GM21529 (cell line): ENCODE results near the gene OR1K1.
"Not testable (repeated sequence)": the region's sequence is repeated elsewhere in the genome, so short reads cannot be mapped to it uniquely, and the experiment has no call there.

Experiments
- ATAC-seq: cut with Tn5 transposase; IDR thresholded peaks from one replicate; pipeline ENCODE4 v1.9.1; 2021; ENCODE audit not compliant: unreplicated experiment

The OR1K1 gene

DNA sequence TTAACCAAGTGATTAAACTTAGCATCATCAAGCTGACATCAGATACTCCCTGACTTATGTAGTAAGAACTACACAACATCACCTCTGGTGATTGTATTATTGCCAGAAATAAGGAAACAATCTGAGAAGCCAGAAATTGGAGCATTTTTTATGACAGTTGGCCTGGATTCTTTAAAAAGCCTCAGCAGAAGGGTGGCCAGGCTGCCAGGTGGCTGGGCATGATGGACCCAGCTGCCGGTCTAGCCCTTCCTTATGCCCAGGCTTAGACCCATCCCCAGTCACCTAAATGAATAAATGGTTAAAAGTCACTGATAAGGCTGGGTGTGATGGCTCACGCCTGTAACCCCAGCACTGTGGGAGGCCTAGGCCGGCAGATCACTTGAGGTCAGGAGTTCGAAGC, 12.8 kb downstream of the OR1K1 start:
- ATAC-seq: no peak

DNA sequence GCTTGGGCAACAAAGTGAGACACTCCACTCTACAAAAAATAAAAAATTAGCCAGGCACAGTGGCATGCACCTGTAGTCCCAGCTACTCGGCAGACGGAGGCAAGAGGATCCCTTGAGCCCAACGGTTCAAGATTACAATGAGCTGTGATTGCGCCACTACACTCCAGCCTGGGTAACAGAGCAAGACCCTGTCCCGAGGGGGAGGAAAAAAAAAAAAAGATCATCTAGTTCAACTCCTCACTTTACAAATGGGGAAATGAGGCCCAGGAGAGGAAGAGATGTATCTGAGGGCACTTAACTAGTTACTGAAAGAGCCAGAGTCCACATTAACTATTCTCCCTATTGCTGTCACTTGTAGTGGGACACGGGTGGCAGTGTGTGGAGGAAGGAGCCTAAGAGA, 14.6 kb downstream of the OR1K1 start:
- ATAC-seq: no peak

DNA sequence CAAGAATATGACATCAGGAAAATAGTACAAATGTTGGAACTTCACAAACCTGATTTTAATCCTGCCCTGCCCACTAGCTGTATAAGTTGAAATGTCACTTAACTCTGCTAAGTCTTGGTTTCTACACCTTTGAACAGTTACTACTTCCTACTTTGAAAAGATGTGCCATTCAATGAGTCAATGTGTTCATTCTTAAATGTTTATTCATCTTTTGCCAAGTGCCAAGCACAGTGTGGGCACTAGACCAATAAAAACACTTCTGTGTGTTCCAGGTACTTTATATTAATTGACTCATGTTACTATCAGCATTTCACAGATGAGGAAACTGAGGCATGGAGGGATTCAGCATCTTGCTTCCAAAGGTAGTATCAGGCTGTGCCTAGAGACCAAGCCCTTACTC, 15.6 kb downstream of the OR1K1 start:
- no peak for ATAC-seq

DNA sequence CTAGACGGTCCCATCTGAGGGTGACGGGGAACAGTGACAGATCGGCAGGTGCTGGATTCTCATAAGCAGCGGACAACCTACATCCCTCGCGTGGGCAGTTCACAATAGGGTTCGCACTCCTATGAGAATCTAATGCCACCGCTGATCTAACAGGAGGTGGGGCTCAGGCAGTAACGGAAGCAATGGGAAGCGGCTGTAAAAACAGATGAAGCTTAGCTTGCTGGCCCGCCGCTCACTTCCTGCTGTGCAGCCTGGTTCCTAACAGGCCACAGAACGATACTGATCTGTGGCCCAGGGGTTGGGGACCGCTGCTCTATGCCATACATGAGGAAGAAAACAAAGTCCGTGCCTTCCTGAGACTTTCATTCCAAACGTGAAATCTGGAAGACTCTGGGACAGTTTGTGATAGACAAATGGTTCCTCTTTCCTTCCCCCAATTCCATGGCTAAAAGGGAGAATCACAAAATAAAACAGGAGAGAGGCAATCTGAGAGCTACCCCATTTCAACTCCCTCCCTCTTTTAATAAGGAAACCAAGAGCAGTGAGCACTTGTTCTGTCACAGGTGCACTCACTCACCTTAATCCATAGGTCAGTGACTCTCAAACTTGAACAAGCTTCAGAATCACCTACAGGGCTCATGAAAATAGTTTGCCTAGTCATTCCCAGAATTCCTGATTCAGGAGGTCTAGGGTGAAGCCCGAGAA, 16.4 kb downstream of the OR1K1 start:
- no peak for ATAC-seq

DNA sequence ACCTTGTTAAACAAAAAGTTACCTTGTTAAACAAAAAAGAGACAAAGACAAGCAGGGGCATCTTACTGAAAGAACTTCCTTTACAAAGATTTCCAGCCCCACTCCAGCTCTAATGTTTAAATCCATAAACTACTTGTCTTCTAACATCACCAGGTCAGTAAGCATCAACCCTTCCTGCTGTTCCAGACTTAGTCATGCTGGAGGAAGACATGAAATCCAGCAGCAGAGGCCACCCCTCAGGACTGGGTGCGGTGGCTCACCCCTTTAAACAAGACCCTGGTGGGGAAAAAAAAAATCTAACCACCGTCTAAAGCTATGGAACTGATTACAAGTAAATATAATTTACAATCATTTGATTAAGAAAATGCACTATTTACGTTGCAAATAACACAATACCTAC, 19.4 kb downstream of the OR1K1 start:
- ATAC-seq: no peak

DNA sequence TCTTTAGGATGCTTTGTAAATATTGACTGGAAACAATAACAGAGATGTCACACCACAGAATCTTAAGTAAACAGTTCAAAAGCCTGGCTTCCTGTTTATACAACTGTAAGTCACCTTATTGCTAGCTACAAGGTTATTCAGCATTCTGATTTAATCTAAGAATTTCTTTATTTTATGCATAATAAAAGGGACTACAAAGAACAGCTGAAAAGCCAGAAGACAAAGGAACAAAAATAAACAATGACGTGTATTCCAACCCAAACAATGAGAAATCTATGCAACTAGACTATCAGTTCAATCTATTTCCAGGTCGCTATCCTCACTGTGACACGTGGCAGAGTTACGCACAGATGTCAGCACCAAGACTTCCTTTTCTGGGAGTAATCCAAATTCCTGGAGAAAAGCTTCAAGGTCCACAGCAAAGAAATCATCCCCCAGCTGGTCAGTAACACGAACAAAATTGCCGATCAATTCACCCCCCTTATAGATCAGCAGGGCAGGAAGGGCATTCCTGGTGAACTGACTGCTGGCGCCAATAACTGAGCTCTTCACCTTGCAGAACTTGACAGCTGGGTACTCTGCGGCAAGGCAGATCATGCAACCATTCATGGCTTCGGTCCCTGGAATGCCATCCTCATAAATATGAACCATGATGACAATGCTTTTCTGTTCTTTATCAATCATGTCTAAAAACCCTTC, 20.0 kb downstream of the OR1K1 start:
- ATAC-seq: no peak

DNA sequence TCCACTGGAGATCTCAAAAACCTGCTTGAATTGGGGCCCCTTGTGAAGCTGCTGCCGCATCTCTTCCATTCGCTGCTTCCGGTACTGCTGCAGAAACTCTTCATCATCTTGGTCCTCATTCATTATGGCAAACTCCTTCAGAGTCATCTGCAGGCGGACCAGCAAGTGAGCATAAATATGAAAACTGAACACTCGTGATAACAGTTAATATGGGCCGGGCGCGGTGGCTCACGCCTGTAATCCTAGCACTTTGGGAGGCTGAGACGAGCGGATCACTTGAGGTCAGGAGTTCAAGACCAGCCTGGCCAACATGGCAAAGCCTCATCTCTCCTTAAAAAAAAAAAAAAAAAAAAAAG, 20.5 kb downstream of the OR1K1 start:
- ATAC-seq: no peak

DNA sequence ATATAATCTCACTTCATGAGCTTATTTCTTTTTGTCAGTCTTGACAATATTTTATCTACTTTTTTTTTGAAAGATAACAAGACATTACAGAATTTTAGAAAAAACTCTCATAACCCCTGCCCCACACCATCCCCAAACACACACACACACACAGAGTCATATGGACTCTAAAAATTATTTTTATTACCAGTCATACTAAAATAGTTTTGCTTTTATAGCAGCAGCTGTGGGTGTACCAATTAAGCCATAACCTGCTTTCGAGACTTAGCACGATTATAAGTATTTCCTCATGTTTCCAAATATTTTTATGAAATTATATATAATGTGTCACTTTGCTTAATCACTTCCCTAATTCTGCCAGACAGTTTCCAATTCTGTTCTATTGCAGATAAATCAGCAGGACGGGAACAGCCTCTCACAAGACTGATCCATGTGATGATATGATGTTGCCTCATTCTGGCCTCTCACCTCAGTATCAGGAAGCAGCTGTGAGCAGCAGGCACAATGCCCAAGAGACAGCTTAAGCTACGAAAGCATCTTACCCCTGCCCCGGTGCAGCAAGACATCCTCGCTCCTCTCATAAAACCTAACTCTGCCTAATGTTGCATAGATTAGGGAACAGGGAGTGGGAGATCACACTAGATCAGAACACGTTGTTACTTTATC, 21.5 kb downstream of the OR1K1 start:
- ATAC-seq: no peak

DNA sequence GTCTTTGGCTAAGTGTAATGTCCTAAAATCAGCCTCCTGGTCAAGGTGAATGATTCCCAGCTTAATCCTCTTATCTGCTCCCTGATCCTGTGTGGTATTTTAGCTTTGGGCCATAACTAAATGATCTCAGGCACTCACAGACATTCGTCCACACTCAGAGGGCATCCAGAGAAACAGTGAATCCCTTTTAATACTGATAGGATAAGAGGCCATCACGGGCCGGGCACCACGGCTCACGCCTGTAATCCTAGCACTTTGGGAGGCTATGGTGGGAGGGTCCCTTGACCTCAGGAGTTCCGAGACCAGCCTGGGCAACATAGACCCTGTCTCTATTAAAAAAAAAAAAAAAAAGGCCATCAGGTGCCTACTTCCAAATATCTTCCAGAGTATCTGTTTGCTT, 22.1 kb downstream of the OR1K1 start:
- no peak for ATAC-seq

DNA sequence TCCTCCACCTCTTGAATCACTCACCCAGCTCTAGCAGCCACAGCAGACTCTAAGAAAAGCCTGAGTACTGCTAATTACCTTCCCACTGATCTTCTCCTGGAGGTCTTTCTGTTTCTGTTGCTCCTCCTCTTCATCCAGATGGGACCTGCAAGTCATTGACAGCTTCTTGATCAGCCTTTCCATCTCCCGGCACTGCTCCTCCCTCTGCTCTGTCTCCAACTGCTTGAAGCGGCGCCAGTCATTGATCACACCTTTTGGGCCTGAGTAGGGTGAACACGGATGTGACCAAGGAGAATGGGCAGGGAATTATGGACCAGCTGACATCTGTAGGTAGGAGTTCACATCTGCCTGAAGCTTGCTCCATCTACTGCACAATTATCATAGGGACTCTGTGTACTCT, 23.0 kb downstream of the OR1K1 start:
- ATAC-seq: no peak

DNA sequence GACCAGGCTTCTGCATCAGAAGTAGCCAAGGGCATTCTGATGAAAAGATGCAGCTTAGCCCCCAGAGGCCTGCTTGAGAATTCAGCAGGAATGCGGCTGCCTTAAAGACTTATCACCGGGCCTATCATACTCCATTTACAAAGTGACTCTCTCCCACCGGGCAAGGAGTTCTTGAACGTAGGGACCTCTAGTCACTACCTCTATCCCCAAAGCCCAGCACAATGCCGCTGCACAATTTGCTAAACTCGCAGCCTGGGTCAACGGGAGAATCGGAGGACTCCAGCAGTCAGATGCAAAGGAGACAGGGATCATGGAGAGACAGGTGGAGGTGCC, 27.8 kb downstream of the OR1K1 start:
- ATAC-seq: peak; percentile 18

DNA sequence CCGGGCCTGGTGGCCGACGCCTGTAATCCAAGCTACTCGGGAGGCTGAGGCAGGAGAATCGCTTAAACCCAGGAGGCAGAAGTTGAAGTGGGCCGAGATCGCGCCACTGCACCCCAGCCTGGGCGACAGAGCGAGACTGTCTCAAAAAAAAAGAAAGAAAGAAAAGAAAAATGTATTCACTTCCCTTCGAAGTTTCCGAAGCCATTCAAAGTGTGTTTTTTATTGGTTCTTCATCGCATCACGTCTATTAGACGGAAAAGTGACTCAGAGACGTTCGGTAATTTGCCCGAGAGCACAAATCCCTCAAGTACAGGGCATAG, 29.0 kb downstream of the OR1K1 start:
- not testable (repeated sequence) for ATAC-seq

DNA sequence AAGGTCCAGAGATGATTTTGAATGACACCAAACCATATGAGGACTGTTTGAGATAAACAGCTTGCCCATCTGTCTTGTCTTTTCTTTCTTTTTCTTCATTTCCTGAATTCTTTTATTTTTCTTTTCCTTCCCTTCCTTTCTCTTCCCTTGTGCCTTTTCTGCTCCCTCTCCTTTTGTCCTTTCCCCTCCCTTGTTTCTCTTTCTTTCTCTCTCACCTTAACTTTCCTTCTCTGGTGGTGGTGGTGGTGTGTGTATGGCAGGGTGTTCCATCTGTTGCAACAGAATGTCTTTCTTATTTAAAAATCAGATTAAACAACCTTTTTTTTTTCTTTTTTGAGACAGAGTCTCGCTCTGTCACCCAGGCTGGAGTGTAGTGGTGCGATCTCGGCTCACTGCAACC, 32.3 kb downstream of the OR1K1 start:
- no peak for ATAC-seq

DNA sequence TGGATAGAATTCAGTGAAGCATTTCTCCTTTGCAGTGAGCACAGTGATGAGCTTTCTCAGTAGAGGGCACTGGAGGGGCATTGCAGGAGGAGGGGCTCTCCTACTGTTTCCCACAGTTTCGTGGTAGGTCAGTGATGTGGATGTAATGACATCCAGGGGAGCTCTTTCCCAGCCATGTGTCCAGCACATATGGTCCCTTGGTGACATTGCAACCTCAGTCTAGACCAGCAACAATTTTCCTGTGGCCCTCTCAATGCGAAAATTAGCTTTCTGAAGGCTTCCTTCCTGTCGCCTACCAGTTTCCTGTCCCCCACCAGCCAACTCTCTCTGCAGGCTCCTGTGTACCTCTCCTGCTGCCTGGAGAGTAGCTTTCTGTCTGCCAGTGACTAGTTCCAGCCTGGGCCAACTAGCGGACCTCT, 35.4 kb downstream of the OR1K1 start:
- ATAC-seq: no peak

DNA sequence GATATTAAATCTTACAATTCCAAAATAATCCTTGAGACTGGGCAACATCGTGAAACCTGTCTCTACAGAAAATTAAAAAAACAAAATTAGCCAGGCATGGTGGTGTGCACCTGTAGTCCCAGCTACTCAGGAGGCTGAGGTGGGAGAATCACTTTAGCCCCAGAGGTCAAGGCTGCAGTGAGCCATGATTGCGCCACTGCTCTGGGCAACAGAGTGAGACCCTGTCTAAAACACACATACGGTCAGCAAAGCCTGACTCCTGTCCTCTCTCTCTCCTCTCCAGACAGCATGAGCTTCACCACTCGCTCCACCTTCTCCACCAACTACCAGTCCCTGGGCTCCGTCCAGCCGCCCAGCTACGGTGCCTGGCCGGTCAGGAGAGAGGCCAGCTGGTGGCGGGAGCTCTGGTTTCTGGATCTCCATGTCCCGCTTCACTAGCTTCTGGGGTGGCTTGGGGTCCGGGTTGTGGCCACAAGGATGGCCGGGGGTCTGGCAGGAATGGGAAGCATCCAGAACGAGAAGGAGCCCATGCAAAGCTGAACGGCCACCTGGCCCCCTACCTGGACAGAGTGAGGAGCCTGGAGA, 37.4 kb downstream of the OR1K1 start:
- ATAC-seq: no peak

DNA sequence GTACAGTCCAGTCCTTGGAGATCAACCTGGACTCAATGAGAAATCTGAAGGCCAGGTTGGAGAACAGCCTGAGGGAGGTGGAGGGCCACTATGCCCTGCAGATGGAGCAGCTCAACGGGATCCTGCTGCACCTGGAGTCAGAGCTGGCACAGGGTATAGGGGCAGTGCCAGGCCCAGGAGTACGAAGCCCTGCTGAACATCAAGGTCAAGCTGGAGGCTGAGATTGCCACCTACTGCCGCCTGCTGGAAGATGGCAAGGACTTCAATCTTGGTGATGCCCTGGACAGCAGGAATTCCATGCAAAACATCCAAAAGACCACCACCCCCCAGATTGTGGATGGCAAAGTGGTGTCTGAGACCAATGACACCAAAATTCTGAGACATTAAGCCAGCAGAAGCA, 38.5 kb downstream of the OR1K1 start:
- ATAC-seq: not testable (repeated sequence)

DNA sequence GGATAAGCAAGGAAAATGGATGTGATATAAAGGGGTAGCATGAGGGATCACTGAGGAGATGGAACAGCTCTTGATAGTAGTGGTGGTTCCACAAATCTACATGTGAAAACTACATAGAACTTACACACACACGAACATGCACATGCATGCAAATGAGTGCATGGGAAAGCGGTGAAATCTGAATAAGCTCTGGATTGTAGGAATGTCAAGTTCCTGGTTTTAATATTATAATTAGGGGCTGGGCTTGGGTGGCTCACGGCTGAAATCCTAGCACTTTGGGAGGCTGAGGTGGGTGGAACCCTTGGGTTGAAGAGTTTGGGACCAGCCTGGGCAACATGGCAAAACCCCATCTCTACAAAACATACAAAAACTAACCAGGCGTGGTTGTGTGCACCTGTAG, 41.6 kb downstream of the OR1K1 start:
- ATAC-seq: no peak

DNA sequence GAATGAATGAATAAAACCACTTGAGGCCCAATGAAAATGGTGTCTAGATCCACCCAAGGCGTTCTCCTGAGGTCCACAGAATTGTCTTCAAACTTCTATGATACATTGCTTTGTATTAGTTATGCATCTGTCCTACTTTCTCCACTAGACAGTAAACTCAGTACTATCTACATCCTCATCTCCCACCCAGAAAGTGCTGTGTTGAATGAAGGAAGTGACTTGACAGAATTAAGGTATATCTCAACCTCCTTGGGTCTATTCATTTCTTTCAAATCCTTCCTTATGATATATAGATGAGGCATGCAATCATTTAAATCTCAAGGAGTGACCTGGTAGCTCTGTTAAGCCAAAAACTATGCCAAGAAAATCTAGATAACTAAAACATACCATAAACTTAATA, 44.2 kb downstream of the OR1K1 start:
- no peak for ATAC-seq

DNA sequence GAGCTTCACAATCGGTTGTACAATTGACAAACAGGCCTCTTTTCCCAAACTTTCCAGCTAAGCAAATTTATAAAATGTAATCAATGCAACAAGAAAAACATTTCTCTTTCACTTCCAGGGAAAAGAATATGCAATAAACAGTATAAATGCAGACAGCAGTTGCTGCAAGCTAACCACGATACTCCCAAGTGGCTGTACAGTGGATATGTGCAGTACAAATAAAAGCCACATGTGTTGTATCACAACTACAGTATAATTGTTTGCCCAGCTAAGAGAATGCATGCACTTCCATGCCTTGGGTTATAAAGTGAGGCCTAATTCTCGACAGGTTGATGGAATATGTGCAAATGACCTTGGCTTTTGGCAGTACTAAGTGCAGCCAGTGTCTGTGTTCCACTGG, 45.2 kb downstream of the OR1K1 start:
- no peak for ATAC-seq

DNA sequence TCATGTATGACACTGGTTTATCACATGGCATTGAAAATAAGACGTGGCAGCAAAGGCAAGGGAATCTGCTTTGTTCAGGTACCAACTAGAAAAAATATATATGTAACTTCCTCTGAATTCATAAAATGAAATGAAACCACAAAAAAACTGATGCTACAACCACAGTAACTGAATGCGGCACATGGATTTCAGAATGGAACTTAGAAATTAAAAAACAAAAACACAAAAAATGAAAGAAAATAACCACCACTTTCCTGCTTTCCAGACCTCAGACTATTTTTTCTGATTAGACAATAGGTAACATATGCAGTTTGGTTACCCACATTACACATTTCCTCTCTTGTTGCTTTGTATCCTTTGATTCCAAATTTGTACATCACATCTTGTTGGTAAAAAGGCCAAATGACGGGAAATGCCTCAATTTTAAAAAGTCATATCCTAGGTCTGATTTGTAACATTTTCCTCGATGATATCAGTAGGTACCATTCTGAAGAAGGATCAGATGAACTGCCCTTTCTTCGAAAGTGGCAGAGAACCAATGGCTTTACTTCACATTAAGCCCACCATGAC, 46.5 kb downstream of the OR1K1 start:
- no peak for ATAC-seq

DNA sequence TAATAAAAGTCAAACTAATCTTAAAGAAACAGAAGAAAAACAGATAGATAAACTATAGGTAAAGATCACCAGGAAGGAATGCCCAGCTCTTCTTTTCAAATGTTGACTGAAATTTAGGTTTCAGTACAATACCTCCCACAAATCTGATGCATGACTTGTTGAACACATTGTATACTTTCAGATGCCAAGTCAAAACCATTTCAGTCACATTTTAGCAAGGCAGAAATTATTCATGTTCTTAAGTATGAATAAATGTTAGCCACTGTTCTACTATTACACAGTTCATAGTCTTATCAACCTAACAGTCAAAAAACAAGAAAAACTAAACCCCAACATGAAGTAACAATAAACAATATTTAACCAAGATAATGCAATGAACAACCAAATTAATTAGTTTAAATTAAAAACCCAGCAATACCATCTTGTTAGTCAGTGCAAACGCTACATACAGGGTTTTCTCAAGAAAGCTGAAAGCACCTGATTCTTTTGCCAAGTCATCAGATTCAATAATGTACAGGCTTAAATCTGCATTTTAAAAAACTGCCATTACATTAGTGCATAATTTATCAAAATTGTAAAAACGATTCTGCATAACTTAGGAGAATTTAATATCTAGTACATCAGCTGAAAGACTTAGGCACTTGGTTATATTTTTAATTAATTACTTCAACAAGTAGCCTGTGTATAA, 48.5 kb downstream of the OR1K1 start:
- no peak for ATAC-seq
